H9 (cell line): ENCODE measurements around the gene COPS9. TPM values are rescaled to one million over a fixed set of nuclear protein-coding genes. Genes with fewer than 3 reads are reported as not detected.

Experiments
- DNase-seq: peaks from one replicate; pipeline ENCODE4 v3.0.0-alpha.2; 2017
- H2AFZ ChIP-seq: one replicate; pipeline ENCODE4 v1.6.1; 2013; ENCODE audit warnings: mild to moderate bottlenecking, low read length, control low read depth, moderate library complexity
- H2AK5ac ChIP-seq: 2 replicates; pipeline ENCODE4 v1.6.1; 2013; ENCODE audit warnings: low read length, control low read depth, mixed read lengths; ENCODE audit not compliant: insufficient read length
- H2BK120ac ChIP-seq: one replicate; pipeline ENCODE4 v1.6.1; 2013; ENCODE audit warnings: low read depth, mild to moderate bottlenecking, low read length, control low read depth, inconsistent platforms; ENCODE audit not compliant: poor library complexity, severe bottlenecking
- H2BK12ac ChIP-seq: 2 replicates; pipeline ENCODE4 v1.6.1; 2013; ENCODE audit warnings: low read length, control low read depth, mixed read lengths, low read depth; ENCODE audit not compliant: insufficient read length
- H2BK15ac ChIP-seq: 2 replicates; pipeline ENCODE4 v1.6.1; 2013; ENCODE audit warnings: low read depth, low read length, control low read depth
- H2BK20ac ChIP-seq: one replicate; pipeline ENCODE4 v1.6.1; 2013; ENCODE audit warnings: low read depth, mild to moderate bottlenecking, low read length, control low read depth, inconsistent platforms; ENCODE audit not compliant: poor library complexity, severe bottlenecking
- H2BK5ac ChIP-seq: 2 replicates; pipeline ENCODE4 v1.6.1; 2013; ENCODE audit warnings: low read length, control low read depth, mixed read lengths; ENCODE audit not compliant: insufficient read length
- H3K14ac ChIP-seq: 2 replicates; pipeline ENCODE4 v1.6.1; 2013; ENCODE audit warnings: low read length, control low read depth; ENCODE audit not compliant: insufficient read depth
- H3K18ac ChIP-seq: 2 replicates; pipeline ENCODE4 v1.6.1; 2013; ENCODE audit warnings: low read depth, mild to moderate bottlenecking, mixed read lengths, low read length, control low read depth; ENCODE audit not compliant: insufficient read length
- H3K23ac ChIP-seq: 2 replicates; pipeline ENCODE4 v1.6.1; 2013; ENCODE audit warnings: low read length, control low read depth, mixed read lengths, low read depth; ENCODE audit not compliant: insufficient read length
- H3K23me2 ChIP-seq: 2 replicates; pipeline ENCODE4 v1.6.1; 2013; ENCODE audit warnings: low read depth, mild to moderate bottlenecking, mixed read lengths, low read length, control low read depth; ENCODE audit not compliant: insufficient read length, poor library complexity, severe bottlenecking
- H3K27ac ChIP-seq: 2 replicates; pipeline ENCODE4 v1.5.1; 2013; ENCODE audit warnings: low read length, control low read depth, mixed read lengths, low read depth; ENCODE audit not compliant: insufficient read length
- H3K27me3 ChIP-seq: 2 replicates; pipeline ENCODE4 v1.6.1; 2013; ENCODE audit warnings: low read length, control low read depth, inconsistent platforms; ENCODE audit not compliant: insufficient read depth
- H3K4ac ChIP-seq: 2 replicates; pipeline ENCODE4 v1.6.1; 2013; ENCODE audit warnings: low read depth, mild to moderate bottlenecking, control low read depth, inconsistent platforms, low read length, moderate library complexity
- H3K4me1 ChIP-seq: 2 replicates; pipeline ENCODE4 v1.6.1; 2013; ENCODE audit warnings: low read length, control low read depth, inconsistent platforms; ENCODE audit not compliant: insufficient read depth
- H3K4me2 ChIP-seq: 2 replicates; pipeline ENCODE4 v1.6.1; 2013; ENCODE audit warnings: low read length, control low read depth, mixed read lengths; ENCODE audit not compliant: insufficient read length, insufficient read depth
- H3K56ac ChIP-seq: 2 replicates; pipeline ENCODE4 v1.6.1; 2013; ENCODE audit warnings: low read depth, mild to moderate bottlenecking, mixed read lengths, low read length, control low read depth; ENCODE audit not compliant: insufficient read length
- H3K79me1 ChIP-seq: 2 replicates; pipeline ENCODE4 v1.6.1; 2013; ENCODE audit warnings: low read depth, mild to moderate bottlenecking, moderate library complexity, low read length, control low read depth, inconsistent platforms; ENCODE audit not compliant: insufficient read depth, poor library complexity, severe bottlenecking
- H3K79me2 ChIP-seq: 2 replicates; pipeline ENCODE4 v1.6.1; 2013; ENCODE audit warnings: low read length, control low read depth, inconsistent platforms; ENCODE audit not compliant: insufficient read depth
- H3K9ac ChIP-seq: 2 replicates; pipeline ENCODE4 v1.6.1; 2013; ENCODE audit warnings: low read length, control low read depth, mixed read lengths; ENCODE audit not compliant: insufficient read length; ENCODE audit errors: extremely low read depth
- H3K9me3 ChIP-seq: one replicate; pipeline ENCODE4 v1.6.1; 2013; ENCODE audit warnings: low read depth, low read length, inconsistent platforms; ENCODE audit not compliant: control insufficient read depth
- H3T11ph ChIP-seq: one replicate; pipeline ENCODE4 v1.6.1; 2013; ENCODE audit warnings: mild to moderate bottlenecking, low read length, control low read depth, inconsistent platforms
- H4K20me1 ChIP-seq: one replicate; pipeline ENCODE4 v1.6.1; 2013; ENCODE audit not compliant: control insufficient read depth, insufficient read length, insufficient read depth
- H4K5ac ChIP-seq: 2 replicates; pipeline ENCODE4 v1.6.1; 2013; ENCODE audit warnings: low read depth, mild to moderate bottlenecking, mixed read lengths, low read length, control low read depth; ENCODE audit not compliant: insufficient read length
- H4K8ac ChIP-seq: replicated peaks from 2 replicates; pipeline ENCODE4 v1.6.1; 2013; ENCODE audit warnings: low read length, control low read depth, mixed read lengths, low read depth; ENCODE audit not compliant: insufficient read length
- H4K91ac ChIP-seq: 2 replicates; pipeline ENCODE4 v1.6.1; 2013; ENCODE audit warnings: low read depth, mild to moderate bottlenecking, moderate library complexity, mixed read lengths, low read length, control low read depth; ENCODE audit not compliant: insufficient read length
- H3K27ac Mint-ChIP-seq, 3 experiments: 2 replicates in 2 of 3; 3 replicates in 1 of 3; pipeline ENCODE4 v1.8.0; 2020 to 2021; ENCODE audit warnings: mixed read lengths in 3 of 3, mild to moderate bottlenecking in 1 of 3, moderate library complexity in 1 of 3
- H3K27me3 Mint-ChIP-seq: 2 replicates; pipeline ENCODE4 v1.8.0; 2021; ENCODE audit warnings: low read depth, mild to moderate bottlenecking, moderate library complexity, mixed read lengths
- H3K36me3 Mint-ChIP-seq, 3 experiments: 2 replicates in 2 of 3; 3 replicates in 1 of 3; pipeline ENCODE4 v1.8.0; 2020 to 2021; ENCODE audit warnings: low read depth in 3 of 3, mixed read lengths in 3 of 3; ENCODE audit not compliant: insufficient read depth in 1 of 3
- H3K4me1 Mint-ChIP-seq, 2 experiments: 2 replicates each; pipeline ENCODE4 v1.8.0; 2020; ENCODE audit warnings: mixed read lengths in 2 of 2
- H3K4me3 Mint-ChIP-seq, 2 experiments: 2 replicates in 1 of 2; 3 replicates in 1 of 2; pipeline ENCODE4 v1.8.0; 2020 to 2021; ENCODE audit warnings: mild to moderate bottlenecking in 2 of 2, mixed read lengths in 2 of 2, moderate library complexity in 1 of 2
- H3K9me3 Mint-ChIP-seq, 2 experiments: 2 replicates in 1 of 2; 3 replicates in 1 of 2; pipeline ENCODE4 v1.8.0; 2020; ENCODE audit warnings: mild to moderate bottlenecking in 2 of 2, mixed read lengths in 2 of 2, moderate library complexity in 1 of 2
- CTCF ChIP-seq: fragments of 200-600 bp; sonication (generic); conservative IDR thresholded peaks from 3 replicates; pipeline ENCODE4 v1.8.0; 2021; ENCODE audit warnings: antibody characterized with exemption, mild to moderate bottlenecking
- WGBS: extraction: QIAGEN DNeasy Blood & Tissue Kit; methylation state at CpG from one replicate; pipeline ENCODE4 v1.1.7; 2013; ENCODE audit warnings: missing lambda C conversion rate, low lambda C conversion rate, mixed read lengths; ENCODE audit not compliant: insufficient read length; ENCODE audit errors: extremely low coverage; 5-methylcytosine and 5-hydroxymethylcytosine counted together
- total RNA-seq: library from RNA; stranded (reverse); gene quantifications from 2 replicates; pipeline ENCODE4 v1.2.1, GENCODE V29; 2021

The COPS9 gene
- total RNA-seq, 1 experiment from 2014 or later: 142 TPM

GRCh38 chr2:240169486-240170353 is 33.6 kb upstream of the COPS9 start:
- WGBS: no CpG with 5 or more reads among the region's 15 CpGs
- H3K23me2 ChIP-seq: no peaks in the 10 kb centered on the region
- Mint-ChIP-seq H3K27ac (no peak overlapping the region), H3K9me3 (peaks cover 4% of the 10 kb centered on the region in 2 experiments; a peak in 1 of 5 replicates), H3K36me3 (peaks cover 0 to 4% (median 0%) of the 10 kb centered on the region in 3 experiments; a peak in 1 of 7 replicates), H3K4me1 (0 out of 4 replicates have a peak, but pooled peaks cover 0 to 2% of the 10 kb centered on the region in 2 experiments), H3K4me3 (no peak overlapping the region), H3K27me3 (peaks cover 18% of the 10 kb centered on the region)
- H3K4me1 ChIP-seq: no peaks in the 10 kb centered on the region
- no peak overlapping the region for H2AFZ ChIP-seq
- no peaks in the 10 kb centered on the region for H3K79me2 ChIP-seq
- H2AK5ac ChIP-seq: no peak overlapping the region
- H3K27me3 ChIP-seq: no peaks in the 10 kb centered on the region
- no peak overlapping the region for H3K18ac ChIP-seq
- H2BK12ac ChIP-seq: no peak overlapping the region
- H3K27ac ChIP-seq: no peak overlapping the region
- H3K9ac ChIP-seq: no peak overlapping the region
- no peak overlapping the region for H4K8ac ChIP-seq
- no peak overlapping the region for H3K4ac ChIP-seq
- no peak overlapping the region for H3K4me2 ChIP-seq
- DNase-seq: no peak
- H2BK15ac ChIP-seq: no peak overlapping the region
- no peak overlapping the region for H3K56ac ChIP-seq
- H3K23ac ChIP-seq: no peak overlapping the region
- H3K14ac ChIP-seq: no peak overlapping the region; the same call in 1 of the 2 replicates
- H3K9me3 ChIP-seq: no peaks in the 10 kb centered on the region
- H4K91ac ChIP-seq: no peak overlapping the region
- no peak overlapping the region for H2BK120ac ChIP-seq
- H2BK5ac ChIP-seq: no peak overlapping the region
- H4K20me1 ChIP-seq: no peaks in the 10 kb centered on the region
- H3T11ph ChIP-seq: no peak overlapping the region
- no peak overlapping the region for H4K5ac ChIP-seq
- no peak overlapping the region for H2BK20ac ChIP-seq
- no peaks in the 10 kb centered on the region for H3K79me1 ChIP-seq
- TF ChIP-seq CTCF: no peak
